Mucosa of stomach (tissue), 1 donor: Measurements from ENCODE around the gene STXBP2.
"Not testable (repeated sequence)": the region's sequence is repeated elsewhere in the genome, so short reads cannot be mapped to it uniquely, and the experiment has no call there.

Source experiments
- H3K27me3 ChIP-seq: one replicate; pipeline ENCODE4 v1.7.0; 2013; ENCODE audit warnings: mild to moderate bottlenecking, low read length; ENCODE audit not compliant: control insufficient read depth, insufficient read depth
- H3K36me3 ChIP-seq: one replicate; pipeline ENCODE4 v1.7.0; 2013; ENCODE audit warnings: low read length; ENCODE audit not compliant: control insufficient read depth, insufficient read depth
- H3K4me1 ChIP-seq: one replicate; pipeline ENCODE4 v1.7.0; 2013; ENCODE audit warnings: mild to moderate bottlenecking, low read length; ENCODE audit not compliant: control insufficient read depth, insufficient read depth
- H3K4me3 ChIP-seq: one replicate; pipeline ENCODE4 v1.7.0; 2013; ENCODE audit warnings: low read length
- H3K9ac ChIP-seq: one replicate; pipeline ENCODE4 v1.7.0; 2013; ENCODE audit warnings: mild to moderate bottlenecking, low read length, moderate library complexity
- H3K9me3 ChIP-seq: one replicate; pipeline ENCODE4 v1.7.0; 2013; ENCODE audit warnings: mild to moderate bottlenecking, low read length, moderate library complexity; ENCODE audit not compliant: control insufficient read depth
- donor health status: Pancreatic carcinoma.

Gene STXBP2

GRCh38 chr19:7641290-7642276 lies 4.7 kb downstream of the STXBP2 start:
- peaks cover 8% of the 10 kb centered on the region for H3K4me1 ChIP-seq
- H3K27me3 ChIP-seq: no peaks in the 10 kb centered on the region
- peaks cover 11% of the 10 kb centered on the region for H3K36me3 ChIP-seq
- no peak overlapping the region for H3K4me3 ChIP-seq
- H3K9me3 ChIP-seq: no peaks in the 10 kb centered on the region
- no peak overlapping the region for H3K9ac ChIP-seq

- H3K27me3 ChIP-seq: no peaks in the 10 kb centered on the region
- H3K9ac ChIP-seq: no peak overlapping the region
- no peaks in the 10 kb centered on the region for H3K9me3 ChIP-seq
- H3K4me3 ChIP-seq: no peak overlapping the region
- H3K36me3 ChIP-seq: peaks cover 11% of the 10 kb centered on the region
- peaks cover 6% of the 10 kb centered on the region for H3K4me1 ChIP-seq
Measured at GRCh38 chr19:7642295-7643030, 5.6 kb downstream of the STXBP2 start.

GRCh38 chr19:7643031-7643415 lies 6.1 kb downstream of the STXBP2 start:
- no peaks in the 10 kb centered on the region for H3K9me3 ChIP-seq
- H3K27me3 ChIP-seq: no peaks in the 10 kb centered on the region
- peaks cover under 1% of the 10 kb centered on the region for H3K4me1 ChIP-seq
- no peak overlapping the region for H3K9ac ChIP-seq
- H3K4me3 ChIP-seq: no peak overlapping the region
- peaks cover 11% of the 10 kb centered on the region for H3K36me3 ChIP-seq

GRCh38 chr19:7643629-7644549 lies 7.0 kb downstream of the STXBP2 start:
- H3K9me3 ChIP-seq, H3K4me1 ChIP-seq, H3K4me3 ChIP-seq, H3K27me3 ChIP-seq, H3K9ac ChIP-seq: not testable (repeated sequence)
- H3K36me3 ChIP-seq: peaks cover 11% of the 10 kb centered on the region

- H3K9ac ChIP-seq: no peak overlapping the region
- no peaks in the 10 kb centered on the region for H3K27me3 ChIP-seq
- no peaks in the 10 kb centered on the region for H3K9me3 ChIP-seq
- H3K4me1 ChIP-seq: no peaks in the 10 kb centered on the region
- H3K36me3 ChIP-seq: peaks cover 10% of the 10 kb centered on the region
- H3K4me3 ChIP-seq: no peak overlapping the region
Measured at GRCh38 chr19:7644550-7644877, 7.6 kb downstream of the STXBP2 start.

GRCh38 chr19:7645163-7645562 lies 8.3 kb downstream of the STXBP2 start:
- peaks cover 3% of the 10 kb centered on the region for H3K36me3 ChIP-seq
- H3K4me3 ChIP-seq: no peak overlapping the region
- no peaks in the 10 kb centered on the region for H3K27me3 ChIP-seq
- H3K9ac ChIP-seq: no peak overlapping the region
- no peaks in the 10 kb centered on the region for H3K9me3 ChIP-seq
- no peaks in the 10 kb centered on the region for H3K4me1 ChIP-seq

GRCh38 chr19:7645656-7646425 lies 8.9 kb downstream of the STXBP2 start:
- Histone ChIP-seq H3K27me3 (no peaks in the 10 kb centered on the region), H3K4me3 (no peak overlapping the region)

GRCh38 chr19:7646426-7646700 lies 9.5 kb downstream of the STXBP2 start:
- Histone ChIP-seq H3K27me3 (no peaks in the 10 kb centered on the region), H3K4me1 (no peaks in the 10 kb centered on the region), H3K9me3 (no peaks in the 10 kb centered on the region), H3K9ac (no peak overlapping the region), H3K36me3 (no peaks in the 10 kb centered on the region), H3K4me3 (no peak overlapping the region)

More at GRCh38 chr19:7645656-7646425, 8.9 kb downstream of the STXBP2 start:
- Histone ChIP-seq H3K9ac (no peak overlapping the region), H3K4me1 (no peaks in the 10 kb centered on the region), H3K36me3 (no peaks in the 10 kb centered on the region), H3K9me3 (no peaks in the 10 kb centered on the region)

- Histone ChIP-seq H3K4me3 (no peak overlapping the region), H3K27me3 (no peaks in the 10 kb centered on the region), H3K36me3 (no peaks in the 10 kb centered on the region), H3K9me3 (no peaks in the 10 kb centered on the region), H3K4me1 (peaks cover 3% of the 10 kb centered on the region), H3K9ac (no peak overlapping the region)
Measured at GRCh38 chr19:7647156-7647555, 10.2 kb downstream of the STXBP2 start.

- H3K9ac ChIP-seq: no peak overlapping the region
- peaks cover 7% of the 10 kb centered on the region for H3K4me1 ChIP-seq
- no peaks in the 10 kb centered on the region for H3K9me3 ChIP-seq
- no peaks in the 10 kb centered on the region for H3K36me3 ChIP-seq
- H3K27me3 ChIP-seq: no peaks in the 10 kb centered on the region
- no peak overlapping the region for H3K4me3 ChIP-seq
Measured at GRCh38 chr19:7648265-7649014, 11.5 kb downstream of the STXBP2 start.

- Histone ChIP-seq H3K9me3 (no peaks in the 10 kb centered on the region), H3K36me3 (no peaks in the 10 kb centered on the region), H3K4me1 (peaks cover 7% of the 10 kb centered on the region), H3K27me3 (no peaks in the 10 kb centered on the region), H3K4me3 (no peak overlapping the region), H3K9ac (no peak overlapping the region)
Measured at GRCh38 chr19:7650148-7650547, 13.2 kb downstream of the STXBP2 start.
